ENCODE results near the gene BEAN1. TPM values are rescaled to one million over a fixed set of nuclear protein-coding genes. Genes with fewer than 3 reads are reported as not detected.
A peak's percentile ranks its signal among the peaks of the same experiment; 100 is the strongest.
"Not testable (repeated sequence)": the region's sequence is repeated elsewhere in the genome, so short reads cannot be mapped to it uniquely, and the experiment has no call there.

BEAN1 gene
- total RNA-seq, 2 donors from 2014 or later = not detected

GRCh38 chr16:66512272-66513110, 85.4 kb downstream of the BEAN1 start:
- ATAC-seq (replicated peaks) = no peak
- no peak overlapping the region for H3K4me3 Mint-ChIP-seq
- H3K9me3 Mint-ChIP-seq = no peaks in the 10 kb centered on the region
- H3K27ac Mint-ChIP-seq = peak overlapping the region; percentile 8
- H3K4me1 Mint-ChIP-seq = peaks cover 30% of the 10 kb centered on the region
- no peaks in the 10 kb centered on the region for H3K36me3 Mint-ChIP-seq (ENCODE audit: low read depth)
- no peaks in the 10 kb centered on the region for H3K27me3 Mint-ChIP-seq

- Mint-ChIP-seq H3K4me1 (peaks cover 36% of the 10 kb centered on the region), H3K27me3 (no peaks in the 10 kb centered on the region), H3K9me3 (no peaks in the 10 kb centered on the region), H3K4me3 (no peak overlapping the region), H3K36me3 (ENCODE audit: low read depth) (no peaks in the 10 kb centered on the region), H3K27ac (peak overlapping the region; percentile 8)
- no peak for ATAC-seq (replicated peaks)
Observed at GRCh38 chr16:66513111-66513723, 86.1 kb downstream of the BEAN1 start.

- not testable (repeated sequence) for H3K9me3 Mint-ChIP-seq; H3K4me3 Mint-ChIP-seq; H3K27me3 Mint-ChIP-seq; H3K36me3 Mint-ChIP-seq (ENCODE audit: low read depth); ATAC-seq (replicated peaks)
- Mint-ChIP-seq H3K4me1 (peaks cover 36% of the 10 kb centered on the region), H3K27ac (peak overlapping the region; percentile 96)
Observed at GRCh38 chr16:66514391-66514790, 87.3 kb downstream of the BEAN1 start.

- not testable (repeated sequence) for H3K27me3 Mint-ChIP-seq; ATAC-seq (replicated peaks); H3K4me3 Mint-ChIP-seq; H3K36me3 Mint-ChIP-seq (ENCODE audit: low read depth); H3K9me3 Mint-ChIP-seq
- Mint-ChIP-seq H3K4me1 (peaks cover 40% of the 10 kb centered on the region), H3K27ac (peak overlapping the region; percentile 96)
Observed at GRCh38 chr16:66514980-66515595, 88.0 kb downstream of the BEAN1 start.

- H3K36me3 Mint-ChIP-seq (ENCODE audit: low read depth) = no peaks in the 10 kb centered on the region
- peak overlapping the region; percentile 96 for H3K27ac Mint-ChIP-seq
- peak overlapping the region; percentile 86 for H3K4me3 Mint-ChIP-seq
- H3K9me3 Mint-ChIP-seq = no peaks in the 10 kb centered on the region
- ATAC-seq (replicated peaks) = peak; percentile 30
- H3K27me3 Mint-ChIP-seq = no peaks in the 10 kb centered on the region
- peaks cover 48% of the 10 kb centered on the region for H3K4me1 Mint-ChIP-seq
Observed at GRCh38 chr16:66515596-66516508, 88.8 kb downstream of the BEAN1 start.

GRCh38 chr16:66516509-66516807, 89.4 kb downstream of the BEAN1 start:
- Mint-ChIP-seq H3K36me3 (ENCODE audit: low read depth) (no peaks in the 10 kb centered on the region), H3K9me3 (no peaks in the 10 kb centered on the region), H3K27me3 (no peaks in the 10 kb centered on the region), H3K27ac (peak overlapping the region; percentile 96), H3K4me1 (peaks cover 50% of the 10 kb centered on the region), H3K4me3 (peak overlapping the region; percentile 86)
- ATAC-seq (replicated peaks) = no peak

GRCh38 chr16:66516808-66517585, 89.9 kb downstream of the BEAN1 start:
- Mint-ChIP-seq H3K36me3 (ENCODE audit: low read depth) (peaks cover 1% of the 10 kb centered on the region), H3K4me3 (peak overlapping the region; percentile 86), H3K9me3 (no peaks in the 10 kb centered on the region), H3K4me1 (peaks cover 52% of the 10 kb centered on the region), H3K27ac (peak overlapping the region; percentile 96), H3K27me3 (no peaks in the 10 kb centered on the region)
- ATAC-seq (replicated peaks) = peak; percentile 94

GRCh38 chr16:66517586-66518263, 90.6 kb downstream of the BEAN1 start:
- no peak for ATAC-seq (replicated peaks)
- H3K4me1 Mint-ChIP-seq = peaks cover 58% of the 10 kb centered on the region

GRCh38 chr16:66519482-66520373, 92.6 kb downstream of the BEAN1 start:
- H3K9me3 Mint-ChIP-seq = no peaks in the 10 kb centered on the region
- no peaks in the 10 kb centered on the region for H3K27me3 Mint-ChIP-seq
- peak overlapping the region; percentile 91 for H3K27ac Mint-ChIP-seq
- peak overlapping the region; percentile 76 for H3K4me3 Mint-ChIP-seq
- H3K36me3 Mint-ChIP-seq (ENCODE audit: low read depth) = peaks cover 8% of the 10 kb centered on the region
- H3K4me1 Mint-ChIP-seq = peaks cover 65% of the 10 kb centered on the region
- no peak for ATAC-seq (replicated peaks)

More at GRCh38 chr16:66517586-66518263, 90.6 kb downstream of the BEAN1 start:
- H3K9me3 Mint-ChIP-seq = no peaks in the 10 kb centered on the region
- no peaks in the 10 kb centered on the region for H3K27me3 Mint-ChIP-seq
- peaks cover 8% of the 10 kb centered on the region for H3K36me3 Mint-ChIP-seq (ENCODE audit: low read depth)
- peak overlapping the region; percentile 96 for H3K27ac Mint-ChIP-seq
- peak overlapping the region; percentile 86 for H3K4me3 Mint-ChIP-seq

GRCh38 chr16:66520406-66521170, 93.5 kb downstream of the BEAN1 start:
- no peak for ATAC-seq (replicated peaks)
- Mint-ChIP-seq H3K4me3 (peak overlapping the region; percentile 76), H3K36me3 (ENCODE audit: low read depth) (peaks cover 8% of the 10 kb centered on the region), H3K9me3 (no peaks in the 10 kb centered on the region), H3K27ac (peak overlapping the region; percentile 91), H3K4me1 (peaks cover 66% of the 10 kb centered on the region), H3K27me3 (no peaks in the 10 kb centered on the region)

- Mint-ChIP-seq H3K4me3 (peak overlapping the region; percentile 76), H3K4me1 (peaks cover 64% of the 10 kb centered on the region), H3K9me3 (no peaks in the 10 kb centered on the region), H3K27ac (peak overlapping the region; percentile 91), H3K27me3 (no peaks in the 10 kb centered on the region), H3K36me3 (ENCODE audit: low read depth) (peaks cover 8% of the 10 kb centered on the region)
- no peak for ATAC-seq (replicated peaks)
Observed at GRCh38 chr16:66521252-66521713, 94.2 kb downstream of the BEAN1 start.
